Fibroblast of pulmonary artery (primary cell): ENCODE results near the gene CTXND2.
"Not testable (repeated sequence)": the region's sequence is repeated elsewhere in the genome, so short reads cannot be mapped to it uniquely, and the experiment has no call there.

Source experiments
- DNase-seq: peaks from one replicate; pipeline ENCODE4 v3.0.0-alpha.2; 2010; ENCODE audit warnings: low read depth
- H3K4me3 ChIP-seq: replicated peaks from 2 replicates; pipeline ENCODE4 v1.5.1; 2011; ENCODE audit warnings: low read depth, mild to moderate bottlenecking, control low read depth, low read length, moderate library complexity
- CTCF ChIP-seq: IDR thresholded peaks from 2 replicates; pipeline ENCODE4 v1.5.1; 2011; ENCODE audit warnings: mild to moderate bottlenecking, control low read depth, low read length, inconsistent platforms; ENCODE audit errors: missing control alignments

Gene CTXND2

GRCh38 chr1:150876119-150876454, 10.8 kb upstream of the CTXND2 start:
- H3K4me3 ChIP-seq: peak overlapping the region; percentile 80
- no peak for TF ChIP-seq CTCF
- DNase-seq: peak; percentile 78

GRCh38 chr1:150878931-150879330, 8.0 kb upstream of the CTXND2 start:
- not testable (repeated sequence) for H3K4me3 ChIP-seq, DNase-seq

GRCh38 chr1:150881331-150882070, 5.4 kb upstream of the CTXND2 start:
- DNase-seq: peak; percentile 97
- TF ChIP-seq CTCF: no peak
- peak overlapping the region; percentile 1 for H3K4me3 ChIP-seq

- not testable (repeated sequence) for DNase-seq, H3K4me3 ChIP-seq
Observed at GRCh38 chr1:150883121-150883520, 3.8 kb upstream of the CTXND2 start.

- TF ChIP-seq CTCF: no peak
- DNase-seq: no peak
- H3K4me3 ChIP-seq: no peak overlapping the region
Observed at GRCh38 chr1:150888727-150889126, 1.8 kb downstream of the CTXND2 start.

GRCh38 chr1:150890033-150890416, 3.1 kb downstream of the CTXND2 start:
- H3K4me3 ChIP-seq: no peak overlapping the region
- no peak for DNase-seq
- TF ChIP-seq CTCF: no peak

GRCh38 chr1:150893336-150893913, 6.5 kb downstream of the CTXND2 start:
- no peak for DNase-seq
- TF ChIP-seq CTCF: no peak
- no peak overlapping the region for H3K4me3 ChIP-seq

GRCh38 chr1:150895618-150896017, 8.7 kb downstream of the CTXND2 start:
- no peak for DNase-seq
- TF ChIP-seq CTCF: no peak
- no peak overlapping the region for H3K4me3 ChIP-seq

- not testable (repeated sequence) for H3K4me3 ChIP-seq, DNase-seq
Observed at GRCh38 chr1:150899795-150900194, 12.9 kb downstream of the CTXND2 start.
